HG02588 (cell line): ENCODE measurements around the gene UGT1A7.
"Not testable (repeated sequence)": the region's sequence is repeated elsewhere in the genome, so short reads cannot be mapped to it uniquely, and the experiment has no call there.

ENCODE experiments used
- ATAC-seq: cut with Tn5 transposase; IDR thresholded peaks from one replicate; pipeline ENCODE4 v1.9.1; 2021; ENCODE audit warnings: mild to moderate bottlenecking, moderate library complexity; ENCODE audit not compliant: unreplicated experiment

UGT1A7 gene

DNA sequence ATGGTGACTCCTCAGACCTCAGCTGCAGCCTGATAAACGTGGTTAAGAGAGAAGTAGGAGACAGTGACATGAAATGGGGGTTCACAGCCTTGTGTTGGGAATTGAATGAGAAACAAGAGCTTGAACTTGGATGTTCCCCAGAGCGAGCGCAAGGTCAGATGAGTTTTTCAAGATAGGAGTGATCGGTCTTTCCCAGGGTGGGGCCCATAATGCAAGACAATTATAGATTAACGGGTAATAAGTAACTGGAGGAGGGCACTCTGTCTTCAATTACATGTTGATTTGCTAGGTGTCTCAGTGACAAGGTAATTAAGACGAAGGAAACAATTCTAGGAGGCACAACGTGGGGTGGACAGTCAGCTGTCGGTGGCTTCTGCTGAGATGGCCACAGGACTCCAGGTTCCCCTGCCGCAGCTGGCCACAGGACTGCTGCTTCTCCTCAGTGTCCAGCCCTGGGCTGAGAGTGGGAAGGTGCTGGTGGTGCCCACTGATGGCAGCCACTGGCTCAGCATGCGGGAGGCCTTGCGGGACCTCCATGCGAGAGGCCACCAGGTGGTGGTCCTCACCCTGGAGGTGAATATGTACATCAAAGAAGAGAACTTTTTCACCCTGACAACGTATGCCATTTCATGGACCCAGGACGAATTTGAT is 31.0 kb downstream of the UGT1A7 start, which contains the start of gene UGT1A5:
UGT1A5 (plus strand) TSS at position 297 of the 651 bp plus-strand sequence; CDS start at position 382, 85 bp downstream.
- no peak for ATAC-seq

- ATAC-seq, result no peak
These were observed 31.5 kb downstream of the UGT1A7 start for GRCh38 chr2:233713262-233713615.

- ATAC-seq, result no peak
These were observed 32.4 kb downstream of the UGT1A7 start for GRCh38 chr2:233714121-233714520.

GRCh38 chr2:233718552-233718951 is 36.9 kb downstream of the UGT1A7 start, which contains the start of gene UGT1A4:
UGT1A4 (plus strand) TSS chr2:233718736; CDS start chr2:233718821, 85 bp downstream.
- no peak for ATAC-seq

- ATAC-seq, result no peak
These were observed 47.1 kb downstream of the UGT1A7 start, which contains the start of gene UGT1A3 for GRCh38 chr2:233728723-233729301. UGT1A3 (plus strand) TSS chr2:233729042; CDS start chr2:233729127, 85 bp downstream.

DNA sequence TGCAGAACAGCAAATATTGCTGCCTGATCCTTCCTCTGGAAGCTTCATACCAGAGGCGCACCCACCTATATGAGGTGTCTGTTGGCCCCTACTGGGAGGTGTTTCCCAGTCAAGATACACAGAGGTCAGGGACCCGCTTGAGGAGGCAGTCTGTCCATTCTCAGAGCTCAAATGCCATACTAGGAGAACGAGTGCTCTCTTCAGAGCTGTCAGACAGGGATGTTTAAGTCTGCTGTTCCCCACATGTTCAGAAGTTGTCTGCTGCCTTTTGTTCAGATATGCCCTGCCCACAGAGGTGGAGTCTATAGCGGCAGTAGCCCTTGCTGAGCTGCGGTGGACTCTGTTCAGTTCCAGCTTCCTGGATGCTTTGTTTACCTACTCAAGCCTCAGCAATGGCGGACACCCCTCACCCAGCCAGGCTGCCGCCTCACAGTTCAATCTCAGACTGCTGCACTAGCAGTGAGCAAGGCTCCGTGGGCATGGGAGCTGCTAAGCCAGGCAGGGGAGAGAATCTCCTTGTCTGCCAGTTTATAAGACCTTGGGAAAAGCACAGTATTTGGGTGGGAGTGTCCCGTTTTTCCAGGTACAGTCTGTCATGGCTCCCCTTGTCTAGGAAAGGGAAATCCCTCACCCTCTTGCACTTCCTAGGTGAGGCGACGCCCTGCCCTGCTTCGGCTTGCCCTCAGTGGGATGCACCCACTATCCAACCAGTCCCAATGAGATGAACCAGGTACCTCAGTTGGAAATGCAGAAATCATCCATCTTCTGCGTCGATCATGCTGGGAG is 55.4 kb downstream of the UGT1A7 start:
- ATAC-seq, result not testable (repeated sequence)

DNA sequence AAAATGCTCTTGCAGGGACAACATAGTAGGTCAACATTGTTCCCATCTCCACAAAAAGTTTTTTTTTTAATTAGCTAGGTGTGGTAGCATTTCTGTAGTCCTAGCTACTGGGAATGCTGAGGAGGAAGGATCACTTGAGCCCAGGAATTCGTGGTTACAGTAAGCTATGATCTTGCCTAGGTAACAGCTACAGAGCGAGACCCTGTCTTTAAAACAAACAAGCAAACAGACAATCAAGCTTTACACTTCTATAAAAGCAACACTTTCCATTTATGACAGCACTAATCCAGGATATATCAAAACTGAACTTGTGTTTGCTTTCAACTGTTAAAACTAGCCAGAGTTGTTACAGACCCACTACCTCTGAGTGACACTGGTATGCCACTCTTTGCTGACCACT is 59.2 kb downstream of the UGT1A7 start:
- ATAC-seq, result no peak

GRCh38 chr2:233743464-233744259 is 62.0 kb downstream of the UGT1A7 start:
- ATAC-seq, result no peak

GRCh38 chr2:233745073-233745755 is 63.5 kb downstream of the UGT1A7 start:
- ATAC-seq, result no peak

DNA sequence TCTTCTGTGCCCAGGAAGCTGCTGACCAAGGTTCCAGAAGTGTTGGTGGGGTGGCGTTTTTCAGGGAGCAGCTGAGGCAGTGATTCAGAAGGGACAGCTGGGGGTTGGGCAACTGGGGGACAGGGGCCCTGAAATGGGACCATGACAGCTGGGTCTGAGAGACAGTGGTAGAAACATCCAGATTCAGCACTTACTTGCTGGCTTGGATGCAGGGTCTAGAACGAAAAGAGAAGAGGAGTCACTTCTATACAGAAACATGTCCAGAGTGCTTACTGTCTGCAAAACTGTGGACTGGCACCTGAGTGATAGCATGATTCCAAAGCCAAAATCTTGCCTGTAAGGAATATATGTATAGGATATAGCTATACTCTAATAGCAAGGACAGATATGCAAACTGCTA is 64.1 kb downstream of the UGT1A7 start:
- not testable (repeated sequence) for ATAC-seq

DNA sequence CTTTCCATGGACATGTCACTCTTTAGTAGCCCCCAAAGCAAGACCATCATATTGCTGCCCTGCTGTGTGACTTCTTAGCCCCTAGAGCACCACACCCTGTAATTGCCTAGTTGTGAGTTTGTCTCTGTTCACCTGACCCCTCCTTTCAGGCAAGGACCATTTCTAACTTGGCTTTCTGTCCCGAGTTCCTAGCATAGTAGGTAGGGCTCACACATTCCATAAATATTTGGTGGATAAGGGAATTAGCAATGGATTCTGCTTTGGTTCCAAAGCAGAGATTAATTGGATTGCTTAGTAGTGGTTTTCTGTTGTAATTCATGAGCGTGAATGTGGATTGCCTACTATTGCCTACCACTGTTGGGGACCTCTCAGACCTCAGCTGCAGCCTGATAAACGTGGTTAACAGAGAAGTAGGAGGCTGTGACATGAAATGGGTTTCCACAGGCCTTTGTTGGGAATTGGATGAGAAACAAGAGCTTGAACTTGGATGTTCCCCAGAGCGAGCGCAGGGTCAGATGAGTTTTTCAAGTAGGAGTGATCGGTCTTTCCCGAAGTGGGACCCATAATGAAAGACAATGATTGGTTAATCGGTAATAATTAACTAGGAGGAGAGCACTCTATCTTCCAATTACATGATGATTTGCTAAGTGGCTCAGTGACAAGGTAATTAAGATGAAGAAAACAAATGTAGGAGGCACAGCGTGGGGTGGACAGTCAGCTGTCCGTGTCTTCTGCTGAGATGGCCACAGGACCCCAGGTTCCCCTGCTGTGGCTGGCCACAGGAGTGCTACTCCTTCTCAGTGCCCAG is 65.0 kb downstream of the UGT1A7 start:
- ATAC-seq, result no peak

DNA sequence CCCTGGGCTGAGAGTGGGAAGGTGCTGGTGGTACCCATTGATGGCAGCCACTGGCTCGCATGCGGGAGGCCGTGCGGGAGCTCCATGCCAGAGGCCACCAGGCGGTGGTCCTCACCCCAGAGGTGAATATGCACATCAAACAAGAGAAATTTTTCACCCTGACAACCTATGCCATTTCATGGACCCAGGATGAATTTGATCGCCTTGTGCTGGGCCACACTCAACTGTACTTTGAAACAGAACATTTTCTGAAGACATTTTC is 65.5 kb downstream of the UGT1A7 start:
- no peak for ATAC-seq

- not testable (repeated sequence) for ATAC-seq
These were observed 69.0 kb downstream of the UGT1A7 start for GRCh38 chr2:233750689-233751088.

GRCh38 chr2:233751212-233752009 is 69.7 kb downstream of the UGT1A7 start:
- ATAC-seq, result not testable (repeated sequence)

DNA sequence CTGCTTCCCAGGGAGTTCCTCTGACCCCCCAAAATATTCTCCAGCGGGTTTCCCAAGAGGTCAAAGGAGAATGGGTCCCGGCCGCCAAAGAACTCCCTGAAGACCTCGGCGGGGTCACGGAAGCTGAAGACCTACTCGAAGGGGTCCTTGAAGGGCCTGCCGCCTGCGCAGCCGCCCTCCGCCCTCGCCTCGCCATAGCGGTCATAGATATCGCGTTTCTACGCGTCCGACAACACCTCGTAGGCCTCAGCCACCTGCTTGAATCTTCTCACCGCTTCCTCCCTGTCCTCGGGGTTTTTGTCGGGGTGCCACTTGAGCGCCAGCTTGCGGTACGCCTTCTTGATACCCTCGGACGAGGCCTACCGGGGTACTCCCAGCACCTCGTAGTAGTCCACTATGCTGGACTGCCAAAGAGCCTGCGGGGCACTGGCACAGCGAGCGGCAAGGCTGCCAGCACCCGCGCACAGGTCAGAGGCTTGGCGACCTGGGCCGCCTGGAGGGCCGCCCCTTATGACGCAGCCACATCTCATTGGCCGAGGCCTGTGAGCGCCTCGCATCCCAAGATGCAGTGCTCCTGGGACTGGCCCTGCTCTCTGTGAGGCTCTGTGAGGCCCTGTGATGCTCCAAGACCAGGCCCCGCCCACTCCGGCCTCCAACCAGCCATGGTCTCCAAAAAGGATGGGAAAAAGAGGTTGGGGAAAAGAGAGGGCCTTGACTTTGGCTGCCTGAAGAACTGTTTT is 73.3 kb downstream of the UGT1A7 start:
- no peak for ATAC-seq

DNA sequence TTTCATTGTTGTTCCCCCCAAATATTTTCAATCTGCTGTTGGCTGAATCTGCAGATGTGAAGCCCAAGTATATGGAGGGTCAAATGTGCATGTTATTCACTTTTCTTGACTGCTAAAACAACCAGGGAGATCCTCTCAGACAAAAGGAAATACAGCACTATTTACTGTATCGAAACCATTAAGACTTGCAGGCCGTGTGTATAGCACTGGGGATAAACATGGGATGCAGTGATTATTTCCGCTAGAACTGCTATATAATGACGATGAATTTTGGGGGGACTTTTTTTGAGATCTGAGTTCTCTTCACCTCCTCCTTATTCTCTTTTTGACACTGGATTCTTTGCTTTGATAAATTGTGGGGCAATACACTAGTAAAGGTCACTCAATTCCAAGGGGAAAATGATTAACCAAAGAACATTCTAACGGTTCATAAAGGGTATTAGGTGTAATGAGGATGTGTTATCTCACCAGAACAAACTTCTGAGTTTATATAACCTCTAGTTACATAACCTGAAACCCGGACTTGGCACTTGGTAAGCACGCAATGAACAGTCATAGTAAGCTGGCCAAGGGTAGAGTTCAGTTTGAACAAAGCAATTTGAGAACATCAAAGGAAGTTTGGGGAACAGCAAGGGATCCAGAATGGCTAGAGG is 74.9 kb downstream of the UGT1A7 start:
- no peak for ATAC-seq

GRCh38 chr2:233758141-233758540 is 76.4 kb downstream of the UGT1A7 start:
- ATAC-seq, result no peak

DNA sequence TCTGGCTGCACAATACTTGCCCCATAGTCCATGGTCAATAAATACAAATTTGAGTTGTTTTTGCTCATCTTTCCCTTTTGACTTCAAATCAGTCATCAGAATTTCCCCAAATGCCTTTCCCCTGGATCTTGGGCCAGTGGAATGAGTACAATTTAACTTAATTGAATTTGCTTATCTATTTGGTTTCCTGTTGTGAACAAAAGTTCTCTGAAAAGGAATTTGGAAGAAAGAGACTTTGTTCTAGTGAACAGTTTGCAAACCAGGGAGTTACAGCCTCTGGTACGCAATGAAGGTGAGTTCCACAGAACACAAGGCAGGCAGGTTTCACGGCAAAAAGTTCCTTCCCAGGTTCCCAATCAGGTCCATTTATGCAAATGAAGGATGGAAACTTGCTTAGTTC is 77.1 kb downstream of the UGT1A7 start:
- no peak for ATAC-seq
